Upper lobe of left lung (tissue), 4 donors: ENCODE results near the gene ZNF101.

ENCODE experiments used
- CTCF ChIP-seq, 6 experiments: fragments of 450-650 bp in 4 of 6; fragments of 200-600 bp in 2 of 6; sonication (generic) in 2 of 6; IDR thresholded peaks; one replicate each; pipeline ENCODE4 v1.5.1; 2016 to 2019; ENCODE audit warnings: antibody characterized with exemption in 6 of 6
- POLR2A ChIP-seq, 4 donors: fragments of 450-650 bp; IDR thresholded peaks; one replicate each; pipeline ENCODE4 v1.5.1; 2016 to 2017; ENCODE audit warnings: antibody characterized with exemption in 4 of 4, mild to moderate bottlenecking in 2 of 4
- POLR2AphosphoS5 ChIP-seq, 2 donors: sonication (generic); formaldehyde crosslinking; IDR thresholded peaks; one replicate each; pipeline ENCODE4 v1.5.1; 2017; ENCODE audit warnings: antibody characterized with exemption in 2 of 2

GRCh38 chr19:19650331-19650730 lies 18.3 kb upstream of the ZNF101 start:
- no peak for TF ChIP-seq POLR2AphosphoS5 (IDR thresholded peaks at IDR 0.05)
- TF ChIP-seq CTCF (IDR thresholded peaks at IDR 0.05), result no peak
- TF ChIP-seq POLR2A (IDR thresholded peaks at IDR 0.05), result no peak
